ENCODE results near the gene BUB1. TPM values are rescaled to one million over a fixed set of nuclear protein-coding genes. Genes with fewer than 3 reads are reported as not detected.

The BUB1 gene
- total RNA-seq (2014; rRNA removed; shearing (Covaris generic)) (107 and 125 TPM in 2 replicates), total RNA-seq (2022) (180 and 195 TPM in 2 replicates), Bru-seq, nascent RNA (percentile 97 among the genes with signal in this experiment), BruChase-seq, experiment 1, labeled RNA remaining after a 6-hour chase (percentile 96 among the genes with signal in this experiment), BruChase-seq, experiment 2, labeled RNA remaining after a 2-hour chase (percentile 97 among the genes with signal in this experiment)
- long read RNA-seq, transcript BUB1-201 (25 exons, 3,507 nt) = major isoform, 303 of 391 reads
- long read RNA-seq, partial matches to known transcripts = 53 of 391 reads
- long read RNA-seq, other reads (novel, unspliced or antisense) = 34 of 391 reads

GRCh38 chr2:110677530-110678456, at the start of gene BUB1:
TSS of gene BUB1 (minus strand) at chr2:110678063. CDS start at chr2:110677995, 68 bp downstream.
- Histone ChIP-seq H4K20me1 (ENCODE audit: insufficient read depth, low read length) (peaks cover 18% of the 10 kb centered on the region; the same call in 1 of the 2 replicates), H3K36me3 (ENCODE audit: insufficient read depth, low read length) (peaks cover 39% of the 10 kb centered on the region), H3K9me3 (ENCODE audit: low read length) (no peaks in the 10 kb centered on the region), H3K79me2 (ENCODE audit: insufficient read depth, low read depth, low read length) (peaks cover 51% of the 10 kb centered on the region), H3K4me3 (ENCODE audit: low read depth, low read length, poor library complexity, severe bottlenecking) (peak within 1 kb of the TSS; percentile 92), H3K4me2 (ENCODE audit: low read length) (peak within 1 kb of the TSS; percentile 99), H2AFZ (ENCODE audit: low read length) (peak within 1 kb of the TSS; percentile 68), H3K9me2 (ENCODE audit: insufficient read depth, low read length) (no peaks in the 10 kb centered on the region), H3K27ac (ENCODE audit: low read depth, low read length, poor library complexity, severe bottlenecking) (peak within 1 kb of the TSS; percentile 91), H3K4me1 (ENCODE audit: insufficient read depth, low read length, poor library complexity, severe bottlenecking) (peaks cover 34% of the 10 kb centered on the region)
- no peak for TF ChIP-seq EZH2phosphoT487 (IDR thresholded peaks at IDR 0.05; ENCODE audit: borderline replicate concordance, low read depth, low read length)
- TF ChIP-seq, protein P1, sequence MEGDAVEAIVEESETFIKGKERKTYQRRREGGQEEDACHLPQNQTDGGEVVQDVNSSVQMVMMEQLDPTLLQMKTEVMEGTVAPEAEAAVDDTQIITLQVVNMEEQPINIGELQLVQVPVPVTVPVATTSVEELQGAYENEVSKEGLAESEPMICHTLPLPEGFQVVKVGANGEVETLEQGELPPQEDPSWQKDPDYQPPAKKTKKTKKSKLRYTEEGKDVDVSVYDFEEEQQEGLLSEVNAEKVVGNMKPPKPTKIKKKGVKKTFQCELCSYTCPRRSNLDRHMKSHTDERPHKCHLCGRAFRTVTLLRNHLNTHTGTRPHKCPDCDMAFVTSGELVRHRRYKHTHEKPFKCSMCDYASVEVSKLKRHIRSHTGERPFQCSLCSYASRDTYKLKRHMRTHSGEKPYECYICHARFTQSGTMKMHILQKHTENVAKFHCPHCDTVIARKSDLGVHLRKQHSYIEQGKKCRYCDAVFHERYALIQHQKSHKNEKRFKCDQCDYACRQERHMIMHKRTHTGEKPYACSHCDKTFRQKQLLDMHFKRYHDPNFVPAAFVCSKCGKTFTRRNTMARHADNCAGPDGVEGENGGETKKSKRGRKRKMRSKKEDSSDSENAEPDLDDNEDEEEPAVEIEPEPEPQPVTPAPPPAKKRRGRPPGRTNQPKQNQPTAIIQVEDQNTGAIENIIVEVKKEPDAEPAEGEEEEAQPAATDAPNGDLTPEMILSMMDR (conservative IDR thresholded peaks at IDR 0.05; ENCODE audit: low read length) = no peak
- ChIA-PET POLR2A (interaction anchor here (0.7 to 2.1 kb wide), 6 partner anchors 10 to 77 kb away, joined by 3 to 7 read pairs (median 4); no protein-coding TSS in a partner anchor), CTCF (ENCODE audit: unreplicated experiment) (no interaction called here)
- intact Hi-C loops (cut with micrococcal nuclease; ENCODE audit: unreplicated experiment) = loop anchor here (2.0 to 10.0 kb wide), 2 partner anchors 359 to 447 kb away; partner anchors contain the start of gene BCL2L11
- no TSS peak for BruUV-seq (replicated peaks)
- DNase-seq (ENCODE audit: low spot score) = peak; percentile 96

GRCh38 chr2:110726285-110726684, 48.4 kb upstream of the BUB1 start:
- TF ChIP-seq, protein P1 (conservative IDR thresholded peaks at IDR 0.05; ENCODE audit: low read length) = no peak
- no peak for TF ChIP-seq EZH2phosphoT487 (IDR thresholded peaks at IDR 0.05; ENCODE audit: borderline replicate concordance, low read depth, low read length)
- POLR2A ChIA-PET = no interaction called here

More at GRCh38 chr2:110726285-110726684, 48.4 kb upstream of the BUB1 start:
- Histone ChIP-seq H3K27ac (ENCODE audit: low read depth, low read length, poor library complexity, severe bottlenecking) (no peak overlapping the region), H3K4me2 (ENCODE audit: low read length) (no peak overlapping the region), H4K20me1 (ENCODE audit: insufficient read depth, low read length) (no peaks in the 10 kb centered on the region), H3K4me1 (ENCODE audit: insufficient read depth, low read length, poor library complexity, severe bottlenecking) (peaks cover 9% of the 10 kb centered on the region), H3K36me3 (ENCODE audit: insufficient read depth, low read length) (no peaks in the 10 kb centered on the region), H2AFZ (ENCODE audit: low read length) (no peak overlapping the region), H3K79me2 (ENCODE audit: insufficient read depth, low read depth, low read length) (no peaks in the 10 kb centered on the region), H3K9me3 (ENCODE audit: low read length) (no peaks in the 10 kb centered on the region), H3K9me2 (ENCODE audit: insufficient read depth, low read length) (no peaks in the 10 kb centered on the region), H3K4me3 (ENCODE audit: low read depth, low read length, poor library complexity, severe bottlenecking) (no peak overlapping the region)
- intact Hi-C loops (cut with micrococcal nuclease; ENCODE audit: unreplicated experiment) = no loop called here
- no TSS peak for BruUV-seq (replicated peaks)
- CTCF ChIA-PET (ENCODE audit: unreplicated experiment) = no interaction called here
- DNase-seq (ENCODE audit: low spot score) = no peak
